IMR-90 (cell line): ENCODE data around the gene AUTS2. TPM values are rescaled to one million over a fixed set of nuclear protein-coding genes. Genes with fewer than 3 reads are reported as not detected.

ENCODE experiments used
- ATAC-seq: fragments of 200-7000 bp; cut with Tn5 transposase; 2 replicates; pipeline ENCODE4 v1.9.1; 2020; ENCODE audit warnings: low read depth, mild to moderate bottlenecking, moderate library complexity
- BruUV-seq: library from RNA; stranded (reverse); fragments of 400-500 nt; replicated peaks from 2 replicates; lab custom pipeline; 2021; lab: Mats Ljungman, UMichigan
- CTCF ChIA-PET: fragments of 300-600 bp; formaldehyde crosslinking; extraction: SDS; loops from one replicate; lab custom pipeline; 2021; ENCODE audit warnings: antibody characterized with exemption; lab: Yijun Ruan, JAX
- POLR2A ChIA-PET: fragments of 300-600 bp; sonication (Branson Sonifier 250); formaldehyde crosslinking; loops from one replicate; lab custom pipeline; 2022; ENCODE audit warnings: antibody characterized with exemption; ENCODE audit not compliant: unreplicated experiment; lab: Charles Lee
- DNase-seq: peaks from one replicate; pipeline ENCODE4 v3.0.0; 2013
- H2AFZ ChIP-seq: replicated peaks from 2 replicates; pipeline ENCODE3; 2013; ENCODE audit warnings: low read length, mild to moderate bottlenecking; ENCODE audit not compliant: poor library complexity
- H2AK5ac ChIP-seq: 2 replicates; pipeline ENCODE4 v1.6.1; 2013; ENCODE audit warnings: low read depth, low read length, inconsistent platforms
- H2AK9ac ChIP-seq: replicated peaks from 2 replicates; pipeline ENCODE3; 2013; ENCODE audit warnings: mild to moderate bottlenecking, low read depth, low read length, moderate library complexity; ENCODE audit not compliant: poor library complexity
- H2BK120ac ChIP-seq: 2 replicates; pipeline ENCODE4 v1.6.1; 2013; ENCODE audit warnings: low read depth, low read length, inconsistent platforms
- H2BK15ac ChIP-seq: 3 replicates; pipeline ENCODE4 v1.6.1; 2013; ENCODE audit warnings: low read depth, low read length, inconsistent platforms
- H2BK20ac ChIP-seq: 2 replicates; pipeline ENCODE4 v1.6.1; 2013; ENCODE audit warnings: low read depth, mild to moderate bottlenecking, inconsistent platforms, low read length, moderate library complexity
- H2BK5ac ChIP-seq: 2 replicates; pipeline ENCODE4 v1.6.1; 2013; ENCODE audit warnings: mild to moderate bottlenecking, low read depth, low read length, inconsistent platforms; ENCODE audit not compliant: poor library complexity, severe bottlenecking
- H3K14ac ChIP-seq: replicated peaks from 2 replicates; pipeline ENCODE4 v1.6.1; 2013; ENCODE audit warnings: low read depth, low read length, inconsistent platforms
- H3K18ac ChIP-seq: 2 replicates; pipeline ENCODE4 v1.6.1; 2013; ENCODE audit warnings: low read depth, low read length, control low read depth
- H3K23ac ChIP-seq: 2 replicates; pipeline ENCODE4 v1.6.1; 2013; ENCODE audit warnings: low read depth, low read length, inconsistent platforms
- H3K27ac ChIP-seq: 2 replicates; pipeline ENCODE4 v1.5.1; 2013; ENCODE audit warnings: mild to moderate bottlenecking, control low read depth, low read length; ENCODE audit not compliant: insufficient read depth
- H3K27me3 ChIP-seq: 2 replicates; pipeline ENCODE4 v1.6.1; 2013; ENCODE audit warnings: low read length; ENCODE audit not compliant: control insufficient read depth, insufficient read depth
- H3K36me3 ChIP-seq: 2 replicates; pipeline ENCODE4 v1.6.1; 2013; ENCODE audit warnings: low read length, mixed read lengths; ENCODE audit not compliant: control insufficient read depth, insufficient read depth
- H3K4ac ChIP-seq: 2 replicates; pipeline ENCODE4 v1.6.1; 2013; ENCODE audit warnings: low read depth, low read length, inconsistent platforms
- H3K4me1 ChIP-seq: 2 replicates; pipeline ENCODE4 v1.6.1; 2013; ENCODE audit warnings: low read length, mixed read lengths; ENCODE audit not compliant: control insufficient read depth, insufficient read depth
- H3K4me2 ChIP-seq: 2 replicates; pipeline ENCODE4 v1.6.1; 2013; ENCODE audit warnings: low read depth, mild to moderate bottlenecking, control low read depth, low read length, moderate library complexity
- H3K4me3 ChIP-seq: 2 replicates; pipeline ENCODE4 v1.5.1; 2013; ENCODE audit warnings: low read depth, mild to moderate bottlenecking, control low read depth, low read length, moderate library complexity; ENCODE audit not compliant: insufficient read depth
- H3K56ac ChIP-seq: 2 replicates; pipeline ENCODE4 v1.6.1; 2013; ENCODE audit warnings: low read length, inconsistent platforms; ENCODE audit not compliant: insufficient read depth; ENCODE audit errors: extremely low read depth
- H3K79me1 ChIP-seq, 2 experiments: 2 replicates each; pipeline ENCODE4 v1.6.1; 2013; ENCODE audit warnings: low read length in 2 of 2, inconsistent platforms in 1 of 2, low read depth in 1 of 2
- H3K9ac ChIP-seq: 2 replicates; pipeline ENCODE4 v1.6.1; 2013; ENCODE audit warnings: low read depth, low read length, control low read depth
- H3K9me1 ChIP-seq: 2 replicates; pipeline ENCODE4 v1.6.1; 2013; ENCODE audit warnings: low read length, inconsistent platforms; ENCODE audit not compliant: insufficient read depth
- H3K9me3 ChIP-seq: 2 replicates; pipeline ENCODE4 v1.6.1; 2013; ENCODE audit warnings: low read length; ENCODE audit not compliant: control insufficient read depth, insufficient read depth
- H4K20me1 ChIP-seq: 2 replicates; pipeline ENCODE4 v1.6.1; 2013; ENCODE audit warnings: low read length, inconsistent platforms; ENCODE audit not compliant: insufficient read depth
- H4K5ac ChIP-seq: 2 replicates; pipeline ENCODE4 v1.6.1; 2013; ENCODE audit warnings: mild to moderate bottlenecking, low read depth, low read length, control low read depth
- H4K8ac ChIP-seq, 2 experiments: 2 replicates each; pipeline ENCODE4 v1.6.1; 2013; ENCODE audit warnings: low read depth in 2 of 2, low read length in 2 of 2, control low read depth in 1 of 2, inconsistent platforms in 1 of 2
- H4K91ac ChIP-seq: 2 replicates; pipeline ENCODE4 v1.6.1; 2013; ENCODE audit warnings: low read depth, low read length, inconsistent platforms; ENCODE audit not compliant: insufficient read depth
- BHLHE40 ChIP-seq: fragments of 150-350 bp; IDR thresholded peaks from 2 replicates; pipeline ENCODE4 v1.6.1; 2016; ENCODE audit warnings: mild to moderate bottlenecking, low read depth, low read length
- CEBPB ChIP-seq: IDR thresholded peaks from 2 replicates; pipeline ENCODE4 v1.6.1; 2012; ENCODE audit warnings: low read depth, low read length, improper control_type of control experiment
- CHD1 ChIP-seq: IDR thresholded peaks from 2 replicates; pipeline ENCODE4 v1.6.1; 2012; ENCODE audit warnings: low read depth, low read length, improper control_type of control experiment
- FOS ChIP-seq: fragments of 150-350 bp; IDR thresholded peaks from 2 replicates; pipeline ENCODE4 v1.6.1; 2016; ENCODE audit warnings: low read depth, low read length
- MAFK ChIP-seq: IDR thresholded peaks from 2 replicates; pipeline ENCODE4 v1.6.1; 2012; ENCODE audit warnings: low read depth, low read length, improper control_type of control experiment
- MAZ ChIP-seq: IDR thresholded peaks from 2 replicates; pipeline ENCODE4 v1.6.1; 2012; ENCODE audit warnings: low read depth, mild to moderate bottlenecking, low read length, improper control_type of control experiment, moderate library complexity, borderline replicate concordance
- MXI1 ChIP-seq: IDR thresholded peaks from 2 replicates; pipeline ENCODE4 v1.6.1; 2012; ENCODE audit warnings: low read depth, mild to moderate bottlenecking, low read length, moderate library complexity, borderline replicate concordance
- NFE2L2 ChIP-seq: fragments of 150-350 bp; IDR thresholded peaks from 2 replicates; pipeline ENCODE4 v1.6.1; 2016; ENCODE audit warnings: low read depth, mild to moderate bottlenecking, low read length
- RAD21 ChIP-seq: IDR thresholded peaks from 2 replicates; pipeline ENCODE4 v1.6.1; 2012; ENCODE audit warnings: low read length, improper control_type of control experiment
- RCOR1 ChIP-seq: IDR thresholded peaks from 2 replicates; pipeline ENCODE4 v1.6.1; 2012; ENCODE audit warnings: mild to moderate bottlenecking, low read length, improper control_type of control experiment; ENCODE audit not compliant: insufficient replicate concordance
- RFX5 ChIP-seq: IDR thresholded peaks from 2 replicates; pipeline ENCODE4 v1.8.0; 2012; ENCODE audit warnings: low read depth, mild to moderate bottlenecking, low read length, moderate library complexity
- SMC3 ChIP-seq: fragments of 150-350 bp; IDR thresholded peaks from 2 replicates; pipeline ENCODE4 v1.6.1; 2016; ENCODE audit warnings: low read depth, mild to moderate bottlenecking, antibody characterized with exemption, low read length, moderate library complexity
- WGBS, 2 experiments: methylation state at CpG; one replicate each; pipeline versions ENCODE4 v1.1.5 to v1.1.7; 2013; ENCODE audit warnings: missing lambda C conversion rate in 2 of 2; ENCODE audit not compliant: insufficient read length in 1 of 2; ENCODE audit errors: extremely low coverage in 2 of 2; 5-methylcytosine and 5-hydroxymethylcytosine counted together
- dilution Hi-C: fragments of 300-500 bp; cut with HindIII; formaldehyde crosslinking; loops from one replicate; pipeline ENCODE4 v1.14.3; 2018; ENCODE audit warnings: low sequenced_read_pairs; ENCODE audit not compliant: unreplicated experiment
- in situ Hi-C: fragments of 300-500 bp; cut with MboI; formaldehyde crosslinking; loops from 3 replicates; pipeline ENCODE4 v1.14.3; 2019; ENCODE audit warnings: low sequenced_read_pairs, inconsistent platforms, mixed read lengths
- intact Hi-C: fragments of 100-400 bp; cut with micrococcal nuclease; formaldehyde crosslinking; loops from 2 replicates; pipeline ENCODE4 v1.10.0; 2022
- polyA plus RNA-seq, 3 experiments: library from polyadenylated mRNA; depleted of rRNA; stranded (reverse); fragments of >200 nt; gene quantifications; 2 replicates each; pipeline ENCODE4 v1.2.3, GENCODE V29; 2012; ENCODE audit warnings: low replicate concordance in 1 of 3
- total RNA-seq: library from RNA; depleted of rRNA; stranded (reverse); fragments of >200 nt; gene quantifications from 2 replicates; pipeline ENCODE4 v1.2.3, GENCODE V29; 2012
- TF ChIP-seq, protein P1 (sequence below): fragments of 150-350 bp; IDR thresholded peaks from 2 replicates; pipeline ENCODE4 v1.6.1; 2017; ENCODE audit warnings: mild to moderate bottlenecking, antibody characterized with exemption, low read length, low read depth
- TF ChIP-seq, protein P2 (sequence below): fragments of 150-350 bp; IDR thresholded peaks from 2 replicates; pipeline ENCODE4 v1.6.1; 2016; ENCODE audit warnings: low read depth, mild to moderate bottlenecking, low read length, moderate library complexity, borderline replicate concordance
- TF ChIP-seq, protein P3 (sequence below): conservative IDR thresholded peaks from 2 replicates; pipeline ENCODE4 v1.5.1; 2012; ENCODE audit warnings: mild to moderate bottlenecking, low read depth, low read length, improper control_type of control experiment

The AUTS2 gene
- total and polyA plus RNA-seq, 2 of the 4 experiments (the other 2 are of a cell fraction), result 0.90 to 3.0 TPM

GRCh38 chr7:70660154-70660818 lies 1062.0 kb downstream of the AUTS2 start:
- DNase-seq (no peak), ATAC-seq (no peak)
- H3K4me3 ChIP-seq, result no peak overlapping the region
- TF ChIP-seq RCOR1 (no peak), RFX5 (no peak), NFE2L2 (no peak), BHLHE40 (no peak), SMC3 (no peak), CEBPB (no peak), FOS (no peak), MAFK (no peak), RAD21 (no peak), MXI1 (no peak), MAZ (no peak), CHD1 (no peak)
- TF ChIP-seq, protein P1, sequence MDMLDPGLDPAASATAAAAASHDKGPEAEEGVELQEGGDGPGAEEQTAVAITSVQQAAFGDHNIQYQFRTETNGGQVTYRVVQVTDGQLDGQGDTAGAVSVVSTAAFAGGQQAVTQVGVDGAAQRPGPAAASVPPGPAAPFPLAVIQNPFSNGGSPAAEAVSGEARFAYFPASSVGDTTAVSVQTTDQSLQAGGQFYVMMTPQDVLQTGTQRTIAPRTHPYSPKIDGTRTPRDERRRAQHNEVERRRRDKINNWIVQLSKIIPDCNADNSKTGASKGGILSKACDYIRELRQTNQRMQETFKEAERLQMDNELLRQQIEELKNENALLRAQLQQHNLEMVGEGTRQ, result no peak
- TF ChIP-seq, protein P2, sequence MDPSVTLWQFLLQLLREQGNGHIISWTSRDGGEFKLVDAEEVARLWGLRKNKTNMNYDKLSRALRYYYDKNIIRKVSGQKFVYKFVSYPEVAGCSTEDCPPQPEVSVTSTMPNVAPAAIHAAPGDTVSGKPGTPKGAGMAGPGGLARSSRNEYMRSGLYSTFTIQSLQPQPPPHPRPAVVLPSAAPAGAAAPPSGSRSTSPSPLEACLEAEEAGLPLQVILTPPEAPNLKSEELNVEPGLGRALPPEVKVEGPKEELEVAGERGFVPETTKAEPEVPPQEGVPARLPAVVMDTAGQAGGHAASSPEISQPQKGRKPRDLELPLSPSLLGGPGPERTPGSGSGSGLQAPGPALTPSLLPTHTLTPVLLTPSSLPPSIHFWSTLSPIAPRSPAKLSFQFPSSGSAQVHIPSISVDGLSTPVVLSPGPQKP, result no peak
- TF ChIP-seq, protein P3, sequence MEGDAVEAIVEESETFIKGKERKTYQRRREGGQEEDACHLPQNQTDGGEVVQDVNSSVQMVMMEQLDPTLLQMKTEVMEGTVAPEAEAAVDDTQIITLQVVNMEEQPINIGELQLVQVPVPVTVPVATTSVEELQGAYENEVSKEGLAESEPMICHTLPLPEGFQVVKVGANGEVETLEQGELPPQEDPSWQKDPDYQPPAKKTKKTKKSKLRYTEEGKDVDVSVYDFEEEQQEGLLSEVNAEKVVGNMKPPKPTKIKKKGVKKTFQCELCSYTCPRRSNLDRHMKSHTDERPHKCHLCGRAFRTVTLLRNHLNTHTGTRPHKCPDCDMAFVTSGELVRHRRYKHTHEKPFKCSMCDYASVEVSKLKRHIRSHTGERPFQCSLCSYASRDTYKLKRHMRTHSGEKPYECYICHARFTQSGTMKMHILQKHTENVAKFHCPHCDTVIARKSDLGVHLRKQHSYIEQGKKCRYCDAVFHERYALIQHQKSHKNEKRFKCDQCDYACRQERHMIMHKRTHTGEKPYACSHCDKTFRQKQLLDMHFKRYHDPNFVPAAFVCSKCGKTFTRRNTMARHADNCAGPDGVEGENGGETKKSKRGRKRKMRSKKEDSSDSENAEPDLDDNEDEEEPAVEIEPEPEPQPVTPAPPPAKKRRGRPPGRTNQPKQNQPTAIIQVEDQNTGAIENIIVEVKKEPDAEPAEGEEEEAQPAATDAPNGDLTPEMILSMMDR, result no peak
- no peak overlapping the region for H2BK20ac ChIP-seq
- whole genome bisulfite sequencing, 2 experiments, result no CpG with 5 or more reads among the region's 10 CpGs
- no peaks in the 10 kb centered on the region for H3K9me3 ChIP-seq
- no peaks in the 10 kb centered on the region for H3K36me3 ChIP-seq
- BruUV-seq, result no TSS peak
- H2BK15ac ChIP-seq, result no peak overlapping the region
- H4K5ac ChIP-seq, result no peak overlapping the region
- H2BK120ac ChIP-seq, result no peak overlapping the region
- H3K4me2 ChIP-seq, result no peak overlapping the region
- ChIA-PET CTCF (no interaction called here), POLR2A (no interaction called here)
- H3K23ac ChIP-seq, result no peak overlapping the region
- no peak overlapping the region for H3K27ac ChIP-seq
- H3K4ac ChIP-seq, result no peak overlapping the region
- H2AFZ ChIP-seq, result peak overlapping the region; percentile 46
- dilution Hi-C loops (no loop called here), in situ Hi-C loops (no loop called here), intact Hi-C loops (no loop called here)
- no peaks in the 10 kb centered on the region for H3K79me1 ChIP-seq
- H3K9ac ChIP-seq, result no peak overlapping the region
- no peaks in the 10 kb centered on the region for H4K20me1 ChIP-seq
- no peak overlapping the region for H2AK9ac ChIP-seq
- no peaks in the 10 kb centered on the region for H3K4me1 ChIP-seq
- peaks cover 1% of the 10 kb centered on the region; the same call in 1 of the 2 replicates for H3K27me3 ChIP-seq
- no peak overlapping the region for H4K91ac ChIP-seq
- H3K14ac ChIP-seq, result no peak overlapping the region
- no peak overlapping the region for H2BK5ac ChIP-seq
- H3K56ac ChIP-seq, result no peak overlapping the region
- no peak overlapping the region for H4K8ac ChIP-seq
- no peaks in the 10 kb centered on the region for H3K9me1 ChIP-seq
- H2AK5ac ChIP-seq, result no peak overlapping the region
- no peak overlapping the region for H3K18ac ChIP-seq
